Measurements from ENCODE around the gene FAM174B.
"Not testable (repeated sequence)": the region's sequence is repeated elsewhere in the genome, so short reads cannot be mapped to it uniquely, and the experiment has no call there.

FAM174B gene

DNA sequence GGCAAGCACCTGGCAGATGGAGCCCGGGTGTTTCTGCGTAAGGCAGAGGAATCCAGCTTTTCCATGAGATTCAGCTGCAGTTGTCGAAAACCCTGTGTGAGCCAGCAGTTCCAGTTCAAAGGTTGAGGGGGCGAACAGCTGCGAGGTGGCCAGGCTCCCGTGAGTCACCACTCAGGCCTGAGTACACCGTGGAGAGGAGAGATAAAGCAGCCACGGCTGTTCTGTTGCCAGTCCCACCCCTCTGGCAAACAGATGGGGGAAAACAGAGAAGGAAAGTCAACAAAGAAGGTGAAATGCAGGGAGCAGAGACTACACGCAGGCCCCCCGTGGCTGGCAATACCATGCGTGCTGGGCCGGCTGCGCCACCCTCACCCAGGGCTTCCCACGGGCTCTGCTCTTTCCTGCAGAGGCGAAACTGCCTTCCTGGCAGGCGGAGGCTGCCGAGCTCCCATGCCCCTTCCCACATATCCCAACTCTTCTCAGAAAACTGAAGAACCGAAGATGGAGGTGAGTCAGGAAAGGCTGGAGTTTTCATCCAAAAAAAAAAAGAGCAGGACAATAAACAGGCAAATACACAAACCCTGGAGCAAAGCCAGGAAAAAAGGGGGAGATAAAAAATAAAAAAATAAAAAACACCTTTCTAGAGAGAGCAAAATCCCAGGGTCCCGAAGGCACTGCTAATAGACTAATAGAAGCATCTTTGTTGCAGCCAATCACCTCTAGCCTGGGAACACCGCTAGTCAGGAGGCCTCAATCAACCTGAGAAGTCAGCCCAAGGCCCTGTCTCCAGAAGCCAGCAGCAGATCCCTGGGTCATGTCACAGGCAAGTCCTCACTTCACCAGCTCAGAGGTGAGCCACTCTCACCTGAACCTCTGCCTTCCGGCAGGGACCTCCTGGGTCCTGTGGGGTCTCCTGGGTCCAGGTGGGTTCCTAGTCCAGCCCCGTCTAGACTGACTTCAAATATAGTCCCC lies 37.7 kb downstream of the FAM174B start:
- DNase-seq: peak; percentile 49

DNA sequence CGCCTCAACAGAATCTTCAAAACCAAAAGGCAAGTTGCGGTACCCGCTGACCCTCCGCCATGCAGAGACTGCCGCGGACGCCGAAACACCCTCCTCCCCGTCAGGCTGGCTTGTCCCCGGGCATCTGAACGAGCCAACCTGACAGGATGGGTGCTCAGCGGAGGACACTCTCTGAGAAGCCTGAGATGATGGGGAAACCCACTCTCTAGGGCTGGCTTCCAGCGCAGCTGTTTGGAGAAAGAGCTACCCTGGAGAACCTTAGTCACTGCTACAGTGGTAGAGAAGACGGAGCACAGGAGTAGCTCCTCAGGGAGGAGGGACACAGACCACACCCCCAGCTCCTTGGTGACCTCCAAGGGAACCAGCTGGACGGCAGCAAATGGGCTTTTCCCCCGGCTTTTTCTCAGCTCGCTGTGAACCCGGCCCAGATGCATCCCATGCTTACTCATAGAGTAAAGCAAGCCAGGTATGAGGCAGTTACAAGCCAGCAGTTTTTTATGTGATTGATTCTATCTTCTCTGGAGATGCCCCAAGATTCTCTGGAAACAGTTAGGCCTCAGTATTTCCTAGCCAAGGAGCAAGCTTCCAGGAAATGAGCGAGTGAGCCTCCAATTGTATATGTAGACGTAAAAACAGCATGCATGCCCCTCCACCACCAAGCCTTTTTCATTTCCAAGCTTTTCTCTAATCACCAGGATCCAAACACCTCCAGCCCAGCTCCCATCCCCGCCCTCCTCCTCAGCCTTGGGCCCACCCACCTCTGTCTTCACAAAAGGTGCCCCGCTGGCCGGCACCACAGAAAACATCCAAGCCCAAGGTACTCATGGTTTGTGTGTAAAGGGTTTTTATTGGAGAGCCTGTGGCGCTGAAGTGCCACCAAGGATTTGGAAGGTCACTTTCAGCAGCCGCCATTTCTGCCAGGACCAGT lies 38.7 kb downstream of the FAM174B start:
- DNase-seq: no peak

DNA sequence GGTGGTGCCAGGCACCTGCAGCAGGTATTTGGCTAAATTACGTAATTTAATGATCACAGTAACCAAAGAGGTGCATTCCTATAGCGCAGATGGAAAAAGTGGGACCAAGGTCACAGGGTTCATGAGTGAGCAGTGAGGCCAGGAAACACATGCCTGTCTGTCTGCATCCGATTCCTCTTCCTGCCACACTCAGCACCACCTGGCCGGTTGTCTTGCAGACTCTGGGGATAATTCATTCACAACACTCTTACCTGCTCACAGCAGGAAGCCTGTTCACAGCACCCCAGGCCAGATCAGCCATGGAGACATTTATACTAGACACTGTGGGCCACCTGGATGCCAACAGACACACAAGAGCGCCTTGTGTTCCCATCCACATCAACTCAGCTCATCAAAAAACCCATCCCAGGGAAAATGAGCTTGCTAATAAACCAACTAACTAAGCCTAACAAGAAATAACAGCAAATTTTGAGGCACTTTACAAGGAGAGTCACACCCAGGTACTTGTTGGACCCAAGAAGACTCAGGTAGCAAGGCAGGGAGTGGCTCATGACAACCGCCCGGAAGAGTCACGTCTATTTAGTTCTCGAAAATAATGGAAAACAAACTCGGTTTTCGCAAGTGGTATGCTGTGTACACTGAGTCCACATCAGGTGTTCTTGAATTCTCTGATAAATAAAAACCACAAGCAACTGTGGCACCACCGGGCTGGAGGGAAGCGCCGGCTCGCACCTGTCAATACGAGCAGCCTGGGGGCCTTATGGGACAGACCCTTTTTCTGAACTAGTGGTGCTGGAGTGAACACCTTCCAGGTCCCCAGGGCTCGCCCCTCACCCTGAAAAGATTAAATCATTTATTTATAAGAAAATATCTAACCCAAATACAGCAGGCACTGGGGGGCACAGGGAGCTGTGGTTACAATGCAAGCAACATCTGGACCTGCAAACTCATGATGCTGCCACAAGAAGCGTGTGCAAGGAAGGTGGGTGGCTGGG lies 40.5 kb downstream of the FAM174B start:
- no peak for DNase-seq

DNA sequence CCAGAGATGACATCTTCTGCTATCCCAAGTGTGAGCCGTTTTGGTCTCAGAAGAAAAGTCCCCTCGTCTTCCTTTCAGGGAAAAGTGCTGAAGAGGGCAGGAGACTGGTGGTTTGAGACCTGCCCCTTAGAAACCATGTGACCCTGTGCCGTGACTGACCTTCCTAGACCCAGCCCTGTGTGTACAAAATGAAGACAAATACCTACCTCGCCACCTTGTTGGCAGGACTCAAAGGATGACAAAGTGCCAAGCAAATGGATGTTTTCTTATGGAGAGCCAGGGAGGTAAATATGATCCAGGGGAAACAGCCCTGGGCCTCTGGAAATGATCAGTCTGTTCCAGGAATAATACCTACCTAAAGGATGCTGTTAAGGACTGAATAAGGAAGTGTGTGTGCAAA lies 41.3 kb downstream of the FAM174B start:
- no peak for DNase-seq

DNA sequence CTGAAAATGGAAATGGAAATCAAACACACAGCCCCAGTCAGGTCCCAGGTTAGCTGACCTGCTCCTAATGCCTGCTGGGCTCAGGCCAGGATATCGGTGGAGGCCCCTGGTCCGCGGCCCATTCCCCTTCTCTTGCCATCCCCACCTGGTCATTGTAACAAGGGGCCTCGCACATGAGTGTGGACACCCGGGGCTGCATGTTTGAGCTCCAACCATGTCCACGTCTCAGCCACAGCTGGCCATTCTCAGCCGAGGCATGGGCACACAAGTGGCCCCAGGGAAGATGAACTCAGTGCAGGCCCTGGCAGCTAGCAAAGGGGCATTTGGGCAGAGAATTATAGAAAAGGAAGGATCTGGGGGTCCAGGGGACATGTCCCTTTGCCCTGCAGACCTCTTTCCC lies 41.7 kb downstream of the FAM174B start:
- no peak for DNase-seq

DNA sequence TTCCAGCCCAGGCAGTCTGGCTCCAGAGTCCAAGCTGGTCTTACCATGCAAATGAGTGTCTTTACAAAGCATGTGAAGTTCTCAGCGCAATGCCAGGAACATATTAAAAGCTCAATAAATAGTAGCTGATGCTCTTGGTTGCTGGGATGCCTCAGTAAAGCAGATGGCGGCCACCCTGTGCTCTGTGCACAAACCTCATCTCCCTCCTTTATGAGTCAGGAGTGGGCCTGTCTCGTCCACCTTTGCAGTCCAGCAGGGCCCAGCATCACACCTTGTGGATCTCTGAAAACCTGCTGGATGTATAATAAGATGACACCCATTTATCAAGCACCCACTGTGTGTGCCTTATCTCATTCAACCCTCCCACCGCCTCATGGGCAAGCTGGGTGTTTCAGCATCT lies 42.7 kb downstream of the FAM174B start:
- no peak for DNase-seq

DNA sequence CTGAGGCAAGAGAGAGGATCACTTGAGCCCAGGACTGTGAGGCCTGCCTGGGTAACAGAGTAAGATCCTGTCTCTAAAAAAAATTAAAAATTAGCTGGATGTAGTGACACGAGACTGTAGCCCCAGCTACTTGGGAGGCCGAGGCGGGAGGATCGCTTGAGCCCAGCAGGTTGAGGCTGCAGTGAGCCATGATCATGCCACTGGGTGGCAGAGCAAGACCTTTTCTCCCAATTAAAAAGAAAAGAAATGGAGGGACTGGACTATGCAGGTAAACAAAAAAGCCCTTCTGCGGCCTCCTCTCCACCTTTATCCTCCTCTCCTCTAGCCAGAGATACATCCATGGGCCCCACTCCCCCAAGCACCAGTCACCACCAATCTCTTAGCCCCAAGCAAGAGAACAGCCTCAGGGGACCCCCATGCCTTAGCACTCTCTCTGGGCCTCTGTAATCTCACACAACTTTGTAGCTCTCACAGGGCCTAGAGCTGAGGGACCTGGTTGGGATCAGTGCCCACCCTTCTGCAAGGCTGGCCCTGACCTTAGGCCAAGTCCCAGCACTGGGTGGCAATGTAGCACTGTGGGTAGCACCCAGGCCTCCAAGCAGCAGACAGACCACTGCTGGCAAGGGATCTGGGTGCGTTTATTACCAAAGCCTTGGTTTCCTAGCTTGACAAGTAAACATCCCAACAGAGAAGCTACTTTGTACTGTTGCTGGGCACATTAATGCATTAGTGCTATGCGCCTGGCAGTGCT lies 43.4 kb downstream of the FAM174B start:
- no peak for DNase-seq

DNA sequence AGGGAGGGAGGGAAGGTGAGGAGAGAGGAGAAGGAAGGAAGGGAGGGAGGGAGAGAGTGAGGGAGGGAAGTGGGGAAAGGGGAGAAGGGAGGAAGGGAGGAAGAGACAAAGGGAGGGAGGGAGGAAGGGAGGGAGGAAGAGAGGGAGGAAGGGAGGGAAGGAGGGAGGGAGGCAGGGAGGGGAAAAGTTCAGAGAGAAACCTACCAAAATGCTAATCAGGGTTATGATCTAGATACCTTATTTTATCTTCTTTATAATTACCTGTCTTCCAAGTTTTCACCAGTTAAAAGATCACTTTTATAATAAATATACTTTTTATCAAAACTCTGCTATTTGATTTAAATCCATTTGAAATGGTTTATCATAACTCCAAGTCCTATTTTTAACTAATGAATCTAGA lies 44.4 kb downstream of the FAM174B start:
- no peak for DNase-seq

DNA sequence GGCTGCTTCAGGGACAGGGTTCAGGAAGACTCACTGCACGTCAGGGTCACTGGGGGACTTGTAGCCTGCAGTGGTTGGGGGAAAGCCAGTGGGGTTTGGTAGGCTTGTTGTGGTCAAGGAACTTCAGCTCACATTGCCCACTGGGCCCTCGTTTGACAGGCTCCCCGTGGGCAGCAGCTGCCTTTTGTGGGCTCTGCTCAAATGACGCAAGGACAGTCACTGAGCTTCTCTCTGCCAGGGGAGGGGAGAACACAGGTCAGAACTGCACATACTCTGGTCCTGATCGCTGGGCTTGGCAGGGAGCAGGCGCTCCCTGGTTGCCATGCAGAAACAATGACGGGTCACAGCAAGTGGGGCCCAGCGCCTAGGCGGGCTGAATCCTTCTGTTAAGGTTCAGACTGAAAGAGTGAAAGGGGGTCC lies 45.5 kb downstream of the FAM174B start:
- DNase-seq: no peak

DNA sequence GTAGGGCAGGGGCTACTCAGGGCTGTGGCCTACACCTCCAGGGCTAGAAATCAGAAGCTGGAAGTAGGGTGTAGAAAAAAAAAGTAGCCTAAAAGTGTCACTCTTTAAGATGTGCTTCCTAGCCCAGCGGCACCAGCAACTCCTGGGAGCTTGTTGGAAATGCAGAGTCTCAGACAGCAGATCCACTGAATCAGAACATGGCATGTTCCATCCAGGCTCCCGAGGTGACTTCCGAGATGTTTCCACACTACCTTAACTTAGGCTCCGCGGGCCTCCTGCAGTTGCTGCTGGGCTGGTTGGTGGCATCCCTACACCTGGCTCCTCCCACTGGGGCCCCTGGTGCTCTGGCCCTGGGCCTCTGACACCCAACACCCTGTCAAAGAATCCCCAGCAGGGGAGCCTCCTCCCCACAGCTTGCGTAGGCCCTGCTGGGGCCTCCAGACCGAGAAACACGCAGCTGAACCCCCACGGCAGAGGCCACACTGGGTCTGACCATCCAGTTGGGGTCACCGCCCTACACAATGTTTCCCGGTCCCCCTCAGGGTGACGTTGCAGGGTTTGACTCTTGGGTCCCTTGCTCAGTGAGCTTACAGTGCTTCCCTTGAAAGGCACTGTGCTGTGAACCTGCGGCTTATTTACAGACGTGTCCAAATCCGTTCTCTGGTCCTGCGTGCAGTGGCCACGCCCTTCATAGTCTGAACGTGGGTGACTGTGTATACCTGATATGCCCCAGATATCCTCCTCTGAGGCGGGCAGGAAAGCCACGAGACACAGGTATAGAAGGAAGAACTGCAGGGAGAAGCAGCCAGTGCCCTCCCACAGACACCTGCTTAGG lies 46.5 kb downstream of the FAM174B start:
- DNase-seq: no peak

DNA sequence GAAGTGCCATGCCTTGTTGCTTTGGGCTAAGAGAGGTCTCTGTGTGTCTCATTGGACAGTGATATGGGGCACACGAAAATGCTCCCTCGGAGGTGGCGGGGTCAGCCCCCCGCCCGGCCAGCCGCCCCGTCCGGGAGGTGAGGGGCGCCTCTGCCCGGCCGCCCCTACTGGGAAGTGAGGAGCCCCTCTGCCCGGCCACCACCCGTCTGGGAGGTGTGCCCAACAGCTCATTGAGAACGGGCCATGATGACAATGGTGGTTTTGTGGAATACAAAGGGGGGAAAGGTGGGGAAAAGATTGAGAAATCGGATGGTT lies 48.8 kb downstream of the FAM174B start:
- not testable (repeated sequence) for DNase-seq

DNA sequence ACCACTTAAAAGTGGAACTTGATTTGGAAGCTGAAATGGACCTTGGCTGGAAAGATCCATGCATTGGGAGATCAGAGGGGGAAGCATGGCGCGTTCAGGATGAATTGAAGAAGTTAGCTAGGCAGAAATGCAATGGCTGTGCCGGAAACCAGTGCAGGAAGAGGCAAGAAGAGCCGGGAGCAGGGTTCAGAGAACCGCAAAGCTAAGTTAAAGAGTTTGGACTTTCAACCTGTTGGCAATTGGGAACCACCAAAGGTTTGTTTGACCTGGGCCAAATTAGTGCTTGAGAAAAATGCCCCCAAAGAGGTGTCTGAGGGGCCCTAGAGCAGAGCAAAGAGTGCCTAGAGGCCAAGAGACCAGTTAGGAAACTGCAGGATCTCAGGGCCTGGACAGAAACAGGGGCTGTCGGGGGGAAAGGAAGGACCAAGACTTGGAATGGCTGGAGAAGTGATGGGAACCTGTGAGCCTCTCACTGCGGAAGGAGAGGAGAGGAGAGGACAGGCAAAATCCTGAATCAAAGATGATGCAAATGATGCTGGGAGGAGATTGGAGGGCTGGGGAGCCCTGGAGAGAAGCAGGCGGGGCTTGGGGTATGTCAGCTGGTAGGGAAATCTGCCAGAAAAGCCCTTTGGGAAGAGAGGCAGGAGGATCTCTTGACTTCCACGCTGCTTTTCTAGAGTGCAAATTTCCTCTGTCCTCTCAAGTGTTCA lies 49.3 kb downstream of the FAM174B start:
- no peak for DNase-seq

DNA sequence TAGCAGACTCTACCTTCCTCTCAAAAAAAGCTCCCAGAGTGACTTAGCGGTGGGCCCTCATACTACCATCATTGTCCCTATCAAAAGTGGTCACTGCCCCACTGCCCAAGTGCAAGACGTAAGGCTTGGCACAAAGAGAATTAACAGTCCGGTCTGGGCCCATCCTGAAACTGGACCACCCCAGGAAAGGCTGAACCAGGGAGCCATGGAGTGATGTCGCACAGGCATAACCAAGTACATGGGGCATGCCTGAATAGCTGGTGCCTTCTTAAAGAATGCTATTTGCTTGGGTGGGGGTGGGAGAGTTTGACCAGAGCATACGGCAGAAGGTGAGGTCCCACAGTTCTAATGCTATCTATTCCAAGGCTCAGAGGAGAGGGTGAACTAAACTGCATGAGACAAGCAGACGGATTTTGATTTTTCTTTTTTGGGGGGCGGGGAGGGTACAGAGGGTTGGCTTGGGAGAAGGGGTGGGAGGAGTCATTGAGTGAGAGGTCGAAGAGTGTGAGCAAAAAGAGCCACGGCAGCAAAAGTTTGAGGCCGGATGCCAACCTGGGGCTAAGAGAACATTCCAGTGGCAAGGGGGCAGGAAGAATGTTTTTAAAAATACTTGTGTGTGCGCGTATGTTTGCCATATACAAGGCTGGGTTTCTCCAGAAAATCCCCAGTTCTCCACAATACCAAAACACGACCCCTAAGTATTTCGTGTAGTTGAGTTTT lies 50.2 kb downstream of the FAM174B start:
- no peak for DNase-seq

DNA sequence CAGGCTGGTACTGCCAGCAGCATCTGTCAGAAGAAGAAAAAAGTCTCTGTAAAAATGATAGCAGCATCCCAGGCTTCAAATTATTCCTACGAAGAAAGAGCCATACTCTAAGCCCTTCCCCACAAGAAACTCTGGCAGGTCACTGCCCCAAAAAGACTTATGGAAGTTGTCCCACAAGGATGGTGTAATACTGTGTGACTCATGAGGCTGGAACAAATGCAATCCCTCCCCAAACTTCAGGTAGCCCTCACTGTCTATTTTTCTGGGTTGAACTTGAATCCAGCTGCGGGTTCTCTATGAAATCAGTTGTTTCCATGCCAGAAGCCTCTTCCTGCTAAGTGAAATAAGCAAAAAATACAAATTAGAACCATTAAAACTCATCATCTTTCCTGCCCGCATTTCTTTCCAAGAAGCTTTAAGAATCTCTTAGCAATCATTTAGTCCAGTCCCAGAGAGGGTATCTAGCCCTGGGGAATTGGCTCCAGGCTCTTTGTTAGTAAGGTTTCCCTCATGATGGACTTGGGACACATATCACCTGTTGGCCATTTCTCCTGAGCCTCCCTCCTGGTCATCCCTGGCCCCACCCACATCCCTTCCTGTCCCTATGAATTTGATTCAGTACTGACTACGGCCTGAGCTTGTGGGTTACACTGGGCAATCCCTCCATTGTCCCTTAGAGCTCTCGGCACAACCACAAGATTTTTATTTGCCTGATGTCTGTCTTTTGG lies 51.7 kb downstream of the FAM174B start:
- no peak for DNase-seq

DNA sequence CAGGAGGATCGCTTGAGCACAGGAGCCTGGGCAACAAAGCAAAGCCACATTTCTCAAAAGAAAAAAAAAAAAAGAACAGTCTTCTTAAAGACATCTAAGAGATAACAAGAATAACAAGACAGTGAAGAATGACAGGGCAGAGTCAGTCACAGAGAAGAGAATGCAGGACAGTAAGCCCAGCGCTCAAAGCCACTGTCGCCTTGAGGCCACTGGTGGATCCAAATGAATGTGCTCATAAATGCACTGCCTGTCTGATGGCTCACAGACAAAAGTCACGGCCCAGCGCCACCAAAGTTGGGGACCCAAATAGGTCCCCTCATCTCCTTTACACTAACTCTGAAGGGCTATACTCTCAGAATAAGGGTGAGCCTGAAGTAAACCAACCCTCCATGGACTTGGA lies 52.3 kb downstream of the FAM174B start:
- no peak for DNase-seq

DNA sequence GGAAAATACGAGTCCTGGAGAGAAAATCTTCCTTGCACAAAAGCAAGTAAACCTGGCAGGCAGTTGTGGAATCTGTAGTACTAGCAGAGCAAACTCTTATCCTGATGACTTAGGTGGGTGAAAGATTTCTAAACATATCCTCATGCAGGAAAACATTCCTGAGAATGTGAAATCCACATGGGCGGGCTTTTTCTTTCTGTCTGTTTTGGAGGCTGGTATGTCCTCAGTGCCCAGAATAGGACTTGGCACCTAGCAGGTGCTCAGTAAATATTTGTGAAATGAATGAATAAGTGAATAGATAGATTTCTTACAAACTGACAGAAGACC lies 53.3 kb downstream of the FAM174B start:
- DNase-seq: no peak

DNA sequence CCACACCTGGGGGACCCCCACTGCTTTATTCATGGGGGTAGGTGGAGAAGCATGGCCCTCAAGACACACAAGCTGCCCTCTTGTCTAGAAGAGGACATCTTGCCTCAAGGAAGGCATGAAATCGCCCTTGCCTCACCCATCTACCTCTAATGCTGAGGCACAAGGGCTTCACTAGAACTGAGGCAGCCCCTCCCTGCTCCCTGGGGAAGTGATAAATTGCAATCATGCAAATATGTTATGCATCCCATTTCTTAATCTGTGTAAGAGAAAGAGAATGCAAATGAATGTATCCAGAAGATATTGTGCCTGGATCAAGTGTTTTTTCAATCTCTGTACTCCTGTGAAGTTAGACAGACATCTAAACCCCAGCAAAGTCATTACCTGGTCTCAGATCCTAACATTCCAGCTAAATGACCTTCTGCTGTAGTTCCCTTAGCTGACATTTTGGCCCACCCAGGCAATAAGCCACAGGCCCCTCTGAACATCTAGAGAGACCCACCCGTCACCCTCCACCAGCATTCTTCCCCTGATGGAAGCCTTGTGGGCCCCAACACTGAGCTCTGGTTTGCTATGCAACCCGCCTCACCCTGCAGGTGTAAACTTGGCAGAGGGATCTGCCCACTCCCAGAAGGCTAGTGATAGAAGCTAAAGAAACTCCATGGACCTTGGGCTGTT lies 53.8 kb downstream of the FAM174B start:
- no peak for DNase-seq

DNA sequence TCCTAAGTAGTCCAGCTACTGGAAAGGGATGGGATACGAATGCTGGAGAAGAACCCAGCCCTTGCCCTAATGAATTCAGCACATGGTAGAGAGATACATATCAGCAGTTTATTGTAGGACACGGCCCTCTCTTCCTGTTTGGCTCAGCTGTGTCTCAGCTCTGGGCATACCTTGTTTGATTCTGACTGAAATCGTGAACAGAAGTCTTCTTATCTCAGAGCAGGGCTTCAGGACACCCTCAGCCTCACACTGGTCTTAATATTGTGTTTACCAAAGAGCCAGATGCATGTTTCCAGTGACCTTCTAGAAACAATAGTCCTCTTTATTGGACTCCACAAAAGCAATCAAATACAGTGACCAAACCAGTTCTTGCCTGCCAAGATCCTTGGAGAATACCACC lies 54.7 kb downstream of the FAM174B start:
- no peak for DNase-seq

Measured in NCI-H226 (cell line).